ENCODE results near the gene KASH5.

DNA sequence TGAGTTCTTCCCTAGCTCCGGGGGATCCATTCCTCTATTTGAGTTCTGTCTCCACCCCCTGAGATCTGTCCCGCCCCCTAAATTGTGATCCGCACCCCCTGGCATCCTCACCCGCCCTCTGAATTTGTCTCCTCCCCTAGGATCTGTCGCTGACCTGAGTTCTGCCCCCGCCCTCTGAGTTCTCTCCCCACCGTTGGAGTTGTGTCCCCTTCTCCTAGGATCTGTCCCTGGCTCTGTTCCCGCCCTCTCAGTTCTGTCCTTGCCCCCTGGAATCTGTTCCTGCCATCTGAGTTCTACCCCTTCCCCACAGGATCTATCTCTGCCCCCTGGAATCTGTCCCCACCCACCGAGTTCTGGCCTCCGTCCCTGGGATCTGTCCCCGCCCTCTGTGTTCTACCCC is 54.3 kb downstream of the KASH5 start:
- TF ChIP-seq, protein P1, sequence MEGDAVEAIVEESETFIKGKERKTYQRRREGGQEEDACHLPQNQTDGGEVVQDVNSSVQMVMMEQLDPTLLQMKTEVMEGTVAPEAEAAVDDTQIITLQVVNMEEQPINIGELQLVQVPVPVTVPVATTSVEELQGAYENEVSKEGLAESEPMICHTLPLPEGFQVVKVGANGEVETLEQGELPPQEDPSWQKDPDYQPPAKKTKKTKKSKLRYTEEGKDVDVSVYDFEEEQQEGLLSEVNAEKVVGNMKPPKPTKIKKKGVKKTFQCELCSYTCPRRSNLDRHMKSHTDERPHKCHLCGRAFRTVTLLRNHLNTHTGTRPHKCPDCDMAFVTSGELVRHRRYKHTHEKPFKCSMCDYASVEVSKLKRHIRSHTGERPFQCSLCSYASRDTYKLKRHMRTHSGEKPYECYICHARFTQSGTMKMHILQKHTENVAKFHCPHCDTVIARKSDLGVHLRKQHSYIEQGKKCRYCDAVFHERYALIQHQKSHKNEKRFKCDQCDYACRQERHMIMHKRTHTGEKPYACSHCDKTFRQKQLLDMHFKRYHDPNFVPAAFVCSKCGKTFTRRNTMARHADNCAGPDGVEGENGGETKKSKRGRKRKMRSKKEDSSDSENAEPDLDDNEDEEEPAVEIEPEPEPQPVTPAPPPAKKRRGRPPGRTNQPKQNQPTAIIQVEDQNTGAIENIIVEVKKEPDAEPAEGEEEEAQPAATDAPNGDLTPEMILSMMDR (conservative IDR thresholded peaks at IDR 0.05; ENCODE audit: low read depth, low read length), result no peak
- no peak for TF ChIP-seq EZH2 (IDR thresholded peaks at IDR 0.05; ENCODE audit: borderline replicate concordance, low read depth, low read length, poor library complexity, severe bottlenecking)

All from A673 (cell line).